Upper lobe of right lung (tissue), 1 donor: ENCODE measurements around the gene MANBA. TPM values are rescaled to one million over a fixed set of nuclear protein-coding genes. Genes with fewer than 3 reads are reported as not detected.

Experiments used
- ATAC-seq: fragments of 200-7000 bp; cut with Tn5 transposase; one replicate; pipeline ENCODE4 v1.9.1; 2020; ENCODE audit warnings: mild to moderate bottlenecking, moderate library complexity
- DNase-seq: peaks from one replicate; pipeline ENCODE4 v3.0.0-alpha.2; 2020
- H3K27ac ChIP-seq: fragments of 200-600 bp; one replicate; pipeline ENCODE4 v1.8.0; 2022
- H3K27me3 ChIP-seq: fragments of 200-600 bp; one replicate; pipeline ENCODE4 v1.8.0; 2022; ENCODE audit warnings: mild to moderate bottlenecking
- H3K36me3 ChIP-seq: fragments of 200-600 bp; one replicate; pipeline ENCODE4 v1.8.0; 2022
- H3K4me1 ChIP-seq: fragments of 200-600 bp; one replicate; pipeline ENCODE4 v1.8.0; 2022
- H3K4me3 ChIP-seq: fragments of 200-600 bp; one replicate; pipeline ENCODE4 v1.8.0; 2022; ENCODE audit warnings: mild to moderate bottlenecking
- H3K9me3 ChIP-seq: fragments of 200-600 bp; one replicate; pipeline ENCODE4 v1.8.0; 2022
- intact Hi-C: fragments of 100-400 bp; cut with DNase I; formaldehyde crosslinking; loops from one replicate; pipeline ENCODE4 v1.11.0; 2022
- total RNA-seq: library from RNA; stranded (reverse); fragmentation: NEBNext Ultra II Directional; extraction: Animal tissue kit (Norgen Biotek cat#: 25700); gene quantifications from one replicate; pipeline ENCODE4 v1.2.1, GENCODE V29; 2021
- TF ChIP-seq, protein P1 (sequence below): fragments of 200-600 bp; IDR thresholded peaks from one replicate; pipeline ENCODE4 v1.8.0; 2022; ENCODE audit warnings: antibody characterized with exemption
- donor health status: DM: no; HTN: yes; CAD: no; lungs with severe emphysema.

Gene MANBA
- total RNA-seq, 1 donor from 2014 or later: 56.0 TPM

DNA sequence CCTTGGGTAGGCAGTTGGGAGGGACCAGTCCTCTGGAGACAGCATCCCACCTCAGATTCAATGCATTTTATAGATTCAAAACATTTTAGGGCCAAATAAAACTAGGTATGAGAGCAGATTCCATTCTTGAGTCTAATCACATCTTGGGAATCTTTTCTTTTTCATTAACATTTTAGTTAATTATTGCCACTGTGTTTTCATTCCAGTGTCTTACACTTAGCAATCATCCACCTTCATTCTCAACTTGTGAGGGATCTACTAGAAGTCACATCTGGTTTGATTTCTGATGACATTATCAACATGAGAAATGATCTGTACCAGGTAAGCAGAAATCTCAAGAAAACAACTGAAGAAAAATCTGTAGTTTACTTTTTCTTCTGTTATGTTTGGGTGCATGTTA is 160.1 kb downstream of the MANBA start:
- no peak for ATAC-seq
- no peak overlapping the region for H3K27ac ChIP-seq
- DNase-seq: no peak
- H3K36me3 ChIP-seq: peaks cover 86% of the 10 kb centered on the region
- TF ChIP-seq, protein P1, sequence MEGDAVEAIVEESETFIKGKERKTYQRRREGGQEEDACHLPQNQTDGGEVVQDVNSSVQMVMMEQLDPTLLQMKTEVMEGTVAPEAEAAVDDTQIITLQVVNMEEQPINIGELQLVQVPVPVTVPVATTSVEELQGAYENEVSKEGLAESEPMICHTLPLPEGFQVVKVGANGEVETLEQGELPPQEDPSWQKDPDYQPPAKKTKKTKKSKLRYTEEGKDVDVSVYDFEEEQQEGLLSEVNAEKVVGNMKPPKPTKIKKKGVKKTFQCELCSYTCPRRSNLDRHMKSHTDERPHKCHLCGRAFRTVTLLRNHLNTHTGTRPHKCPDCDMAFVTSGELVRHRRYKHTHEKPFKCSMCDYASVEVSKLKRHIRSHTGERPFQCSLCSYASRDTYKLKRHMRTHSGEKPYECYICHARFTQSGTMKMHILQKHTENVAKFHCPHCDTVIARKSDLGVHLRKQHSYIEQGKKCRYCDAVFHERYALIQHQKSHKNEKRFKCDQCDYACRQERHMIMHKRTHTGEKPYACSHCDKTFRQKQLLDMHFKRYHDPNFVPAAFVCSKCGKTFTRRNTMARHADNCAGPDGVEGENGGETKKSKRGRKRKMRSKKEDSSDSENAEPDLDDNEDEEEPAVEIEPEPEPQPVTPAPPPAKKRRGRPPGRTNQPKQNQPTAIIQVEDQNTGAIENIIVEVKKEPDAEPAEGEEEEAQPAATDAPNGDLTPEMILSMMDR: no peak
- no peaks in the 10 kb centered on the region for H3K27me3 ChIP-seq
- intact Hi-C loops: no loop called here
- H3K4me3 ChIP-seq: no peak overlapping the region
- peaks cover 13% of the 10 kb centered on the region for H3K4me1 ChIP-seq
- H3K9me3 ChIP-seq: no peaks in the 10 kb centered on the region

DNA sequence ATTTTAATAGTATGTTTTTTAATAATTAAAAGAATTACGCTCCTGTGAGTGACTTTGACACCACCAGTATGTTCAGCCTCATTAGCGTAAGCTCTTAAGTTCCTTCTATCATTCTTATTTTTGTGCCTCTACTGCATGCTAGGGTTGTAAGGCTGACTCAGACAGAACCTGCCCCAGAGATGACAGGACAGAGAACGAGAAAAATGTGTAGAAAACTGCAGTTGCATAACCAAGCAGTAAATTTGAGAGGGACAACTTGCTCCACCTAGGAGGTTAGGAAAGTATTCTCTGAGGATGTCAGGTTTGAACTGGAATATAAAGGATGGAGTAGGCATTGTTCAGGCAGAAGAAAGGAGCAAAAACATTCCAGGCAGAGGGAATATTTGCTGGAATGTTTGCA is 160.9 kb downstream of the MANBA start:
- Histone ChIP-seq H3K36me3 (peaks cover 86% of the 10 kb centered on the region), H3K27me3 (no peaks in the 10 kb centered on the region), H3K4me3 (no peak overlapping the region), H3K9me3 (no peaks in the 10 kb centered on the region), H3K4me1 (peaks cover 13% of the 10 kb centered on the region), H3K27ac (no peak overlapping the region)
- intact Hi-C loops: no loop called here
- DNase-seq: no peak
- no peak for ATAC-seq
- TF ChIP-seq, protein P1: no peak

DNA sequence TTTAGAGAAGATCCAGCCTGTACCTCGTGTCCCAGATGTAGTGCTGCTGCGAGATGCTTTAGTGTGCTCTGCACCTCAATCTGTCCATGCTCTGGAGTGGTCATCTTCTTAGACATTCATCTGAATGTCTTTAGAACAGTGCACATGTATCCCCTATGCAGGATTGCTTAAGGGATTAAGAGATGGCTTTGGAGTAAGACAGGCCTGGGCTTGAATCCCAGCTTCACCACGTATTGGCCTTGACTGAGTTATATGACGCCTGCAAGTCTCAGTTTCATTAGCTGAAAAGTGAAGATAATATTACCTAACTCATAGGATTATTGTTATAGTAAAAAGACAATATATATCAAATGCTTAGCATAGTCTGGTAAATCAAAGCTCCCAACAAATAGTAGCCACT is 161.3 kb downstream of the MANBA start:
- Histone ChIP-seq H3K27me3 (no peaks in the 10 kb centered on the region), H3K36me3 (peaks cover 86% of the 10 kb centered on the region), H3K27ac (no peak overlapping the region), H3K9me3 (no peaks in the 10 kb centered on the region), H3K4me3 (no peak overlapping the region), H3K4me1 (peaks cover 13% of the 10 kb centered on the region)
- intact Hi-C loops: no loop called here
- DNase-seq (no peak), ATAC-seq (no peak)
- TF ChIP-seq, protein P1: no peak

DNA sequence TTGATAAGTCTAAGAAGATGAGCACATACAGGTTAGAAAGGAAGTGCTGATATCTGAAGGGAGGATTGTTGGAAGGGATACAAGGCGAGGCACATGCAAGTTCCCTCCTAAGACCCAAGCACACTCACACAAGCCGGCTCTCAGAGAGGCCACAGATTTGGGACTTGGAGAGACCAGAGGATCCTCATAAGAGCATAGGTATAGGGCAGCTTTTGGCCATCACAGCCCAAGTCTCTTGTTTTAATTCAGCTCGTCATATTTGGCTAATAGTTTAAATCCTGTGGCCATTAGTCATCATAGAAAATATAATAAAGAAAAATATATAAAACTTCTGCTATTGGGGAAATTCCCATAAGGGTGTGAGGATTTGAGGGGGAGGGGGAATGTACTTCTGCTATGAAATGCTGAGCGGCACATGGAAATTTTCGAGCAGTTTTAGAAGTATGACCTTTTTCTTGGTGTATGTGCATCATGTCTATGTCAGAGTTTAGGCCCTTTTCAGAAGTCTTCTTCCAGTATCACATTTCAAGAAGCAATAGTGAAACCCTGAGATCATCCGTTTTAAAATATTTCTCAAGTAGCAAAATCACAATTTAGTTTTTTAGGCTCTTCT is 161.9 kb downstream of the MANBA start:
- Histone ChIP-seq H3K9me3 (no peaks in the 10 kb centered on the region), H3K27ac (peak overlapping the region; percentile 38), H3K36me3 (peaks cover 85% of the 10 kb centered on the region), H3K4me3 (no peak overlapping the region), H3K4me1 (peaks cover 13% of the 10 kb centered on the region), H3K27me3 (no peaks in the 10 kb centered on the region)
- DNase-seq (no peak), ATAC-seq (peak; percentile 12)
- TF ChIP-seq, protein P1: no peak
- intact Hi-C loops: no loop called here

DNA sequence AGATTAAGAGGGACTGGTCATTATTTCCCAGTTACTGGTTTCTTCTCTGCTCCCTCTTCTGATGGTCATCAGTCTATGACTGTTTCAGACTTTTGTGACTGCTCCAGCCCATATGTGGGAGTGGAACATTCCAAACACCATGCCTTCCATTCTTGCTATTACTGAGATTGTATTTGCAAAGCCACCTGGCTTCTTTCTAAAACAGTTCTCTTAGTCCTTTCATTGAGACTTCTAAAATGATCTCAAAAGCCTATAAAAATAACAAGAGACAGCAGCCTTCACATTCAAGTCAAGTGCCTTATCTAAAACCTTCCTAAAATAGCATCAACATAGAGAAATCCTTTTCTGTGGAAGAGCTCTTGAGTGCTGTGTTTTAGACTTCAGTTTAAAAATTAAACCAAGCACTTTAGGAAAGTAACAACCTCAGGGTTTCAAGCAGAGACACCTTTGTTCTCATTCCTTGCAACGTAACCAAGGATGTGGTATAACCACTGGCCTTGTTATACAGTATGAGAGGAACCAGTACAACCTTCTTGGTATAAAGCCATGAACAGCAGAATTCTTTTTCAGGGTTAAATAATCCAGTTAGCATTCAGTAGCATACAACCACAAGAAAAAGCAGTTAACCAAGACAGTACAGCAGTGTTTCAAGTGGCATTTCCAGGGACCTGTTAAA is 162.5 kb downstream of the MANBA start:
- peak; percentile 65 for ATAC-seq
- H3K4me1 ChIP-seq: peaks cover 13% of the 10 kb centered on the region
- intact Hi-C loops: no loop called here
- no peak for DNase-seq
- H3K27ac ChIP-seq: peak overlapping the region; percentile 38
- H3K27me3 ChIP-seq: no peaks in the 10 kb centered on the region
- peaks cover 89% of the 10 kb centered on the region for H3K36me3 ChIP-seq
- no peak overlapping the region for H3K4me3 ChIP-seq
- no peaks in the 10 kb centered on the region for H3K9me3 ChIP-seq
- TF ChIP-seq, protein P1: no peak
